Astrocyte (in vitro differentiated cells and primary cell): ENCODE measurements around the gene DNAH9.

Experiments
- CTCF ChIP-seq: IDR thresholded peaks from 2 replicates; pipeline ENCODE4 v1.5.1; 2011; ENCODE audit warnings: low read depth, mild to moderate bottlenecking, inconsistent platforms, low read length, moderate library complexity; ENCODE audit not compliant: insufficient read depth
- EZH2 ChIP-seq: IDR thresholded peaks from 2 replicates; pipeline ENCODE4 v1.6.1; 2012; ENCODE audit warnings: mild to moderate bottlenecking, low read length, inconsistent platforms; ENCODE audit not compliant: insufficient read depth

GRCh38 chr17:11803231-11803969, 205.1 kb downstream of the DNAH9 start:
- no peak for TF ChIP-seq CTCF
- no peak for TF ChIP-seq EZH2
